Vagina (tissue), 2 donors: ENCODE results near the gene FGFR2.

Experiments used
- CTCF ChIP-seq, 3 experiments: fragments of 450-650 bp in 2 of 3; fragments of 200-600 bp in 1 of 3; sonication (generic) in 1 of 3; IDR thresholded peaks; one replicate each; pipeline ENCODE4 v1.5.1; 2017 to 2019; ENCODE audit warnings: antibody characterized with exemption in 3 of 3, mild to moderate bottlenecking in 2 of 3, moderate library complexity in 2 of 3
- POLR2A ChIP-seq, 2 donors: fragments of 450-650 bp; IDR thresholded peaks; one replicate each; pipeline ENCODE4 v1.6.1; 2017; ENCODE audit warnings: antibody characterized with exemption in 2 of 2, mild to moderate bottlenecking in 2 of 2, moderate library complexity in 2 of 2
- POLR2AphosphoS5 ChIP-seq, 2 donors: sonication (generic); formaldehyde crosslinking; IDR thresholded peaks; one replicate each; pipeline ENCODE4 v1.9.0; 2017; ENCODE audit warnings: antibody characterized with exemption in 2 of 2, mild to moderate bottlenecking in 2 of 2, low read depth in 1 of 2; ENCODE audit not compliant: insufficient read depth in 1 of 2

GRCh38 chr10:121450247-121450646 lies 148.0 kb downstream of the FGFR2 start:
- TF ChIP-seq POLR2A (IDR thresholded peaks at IDR 0.05) (no peak), CTCF (IDR thresholded peaks at IDR 0.05) (no peak), POLR2AphosphoS5 (IDR thresholded peaks at IDR 0.05; ENCODE audit: insufficient read depth in 1 of 2, low read depth in 1 of 2) (no peak)
